ENCODE measurements around the gene PAFAH1B1. TPM values are rescaled to one million over a fixed set of nuclear protein-coding genes. Genes with fewer than 3 reads are reported as not detected.

The PAFAH1B1 gene
- total and polyA plus RNA-seq, 2 experiments from 2014 or later = 69.9 to 71.7 TPM

DNA sequence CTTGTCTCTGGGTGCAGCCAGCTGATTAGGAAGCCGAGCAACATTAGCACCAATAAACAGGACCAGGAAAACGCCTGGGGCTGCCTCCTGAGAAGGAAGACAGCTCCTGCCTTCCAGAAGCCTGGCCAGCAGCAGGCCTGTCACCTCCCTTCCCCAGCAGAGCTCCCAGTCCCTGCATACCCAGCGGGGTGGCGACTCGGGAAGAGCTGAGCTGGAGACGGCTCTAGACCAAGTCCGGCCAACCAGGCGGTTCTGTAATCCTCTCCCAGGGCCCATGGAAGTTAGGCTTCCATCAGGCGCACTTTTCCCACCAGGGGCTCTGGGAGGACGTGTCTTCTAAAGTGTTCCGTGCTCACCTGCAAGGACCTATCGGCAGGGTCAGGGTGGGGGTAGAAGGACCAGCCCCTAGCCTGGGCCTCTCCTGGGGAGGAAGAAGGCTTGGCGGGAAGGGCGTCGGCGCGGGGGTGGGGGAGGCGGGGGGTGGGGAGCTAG lies 130.1 kb downstream of the PAFAH1B1 start (continued):
- TF ChIP-seq, protein P1, sequence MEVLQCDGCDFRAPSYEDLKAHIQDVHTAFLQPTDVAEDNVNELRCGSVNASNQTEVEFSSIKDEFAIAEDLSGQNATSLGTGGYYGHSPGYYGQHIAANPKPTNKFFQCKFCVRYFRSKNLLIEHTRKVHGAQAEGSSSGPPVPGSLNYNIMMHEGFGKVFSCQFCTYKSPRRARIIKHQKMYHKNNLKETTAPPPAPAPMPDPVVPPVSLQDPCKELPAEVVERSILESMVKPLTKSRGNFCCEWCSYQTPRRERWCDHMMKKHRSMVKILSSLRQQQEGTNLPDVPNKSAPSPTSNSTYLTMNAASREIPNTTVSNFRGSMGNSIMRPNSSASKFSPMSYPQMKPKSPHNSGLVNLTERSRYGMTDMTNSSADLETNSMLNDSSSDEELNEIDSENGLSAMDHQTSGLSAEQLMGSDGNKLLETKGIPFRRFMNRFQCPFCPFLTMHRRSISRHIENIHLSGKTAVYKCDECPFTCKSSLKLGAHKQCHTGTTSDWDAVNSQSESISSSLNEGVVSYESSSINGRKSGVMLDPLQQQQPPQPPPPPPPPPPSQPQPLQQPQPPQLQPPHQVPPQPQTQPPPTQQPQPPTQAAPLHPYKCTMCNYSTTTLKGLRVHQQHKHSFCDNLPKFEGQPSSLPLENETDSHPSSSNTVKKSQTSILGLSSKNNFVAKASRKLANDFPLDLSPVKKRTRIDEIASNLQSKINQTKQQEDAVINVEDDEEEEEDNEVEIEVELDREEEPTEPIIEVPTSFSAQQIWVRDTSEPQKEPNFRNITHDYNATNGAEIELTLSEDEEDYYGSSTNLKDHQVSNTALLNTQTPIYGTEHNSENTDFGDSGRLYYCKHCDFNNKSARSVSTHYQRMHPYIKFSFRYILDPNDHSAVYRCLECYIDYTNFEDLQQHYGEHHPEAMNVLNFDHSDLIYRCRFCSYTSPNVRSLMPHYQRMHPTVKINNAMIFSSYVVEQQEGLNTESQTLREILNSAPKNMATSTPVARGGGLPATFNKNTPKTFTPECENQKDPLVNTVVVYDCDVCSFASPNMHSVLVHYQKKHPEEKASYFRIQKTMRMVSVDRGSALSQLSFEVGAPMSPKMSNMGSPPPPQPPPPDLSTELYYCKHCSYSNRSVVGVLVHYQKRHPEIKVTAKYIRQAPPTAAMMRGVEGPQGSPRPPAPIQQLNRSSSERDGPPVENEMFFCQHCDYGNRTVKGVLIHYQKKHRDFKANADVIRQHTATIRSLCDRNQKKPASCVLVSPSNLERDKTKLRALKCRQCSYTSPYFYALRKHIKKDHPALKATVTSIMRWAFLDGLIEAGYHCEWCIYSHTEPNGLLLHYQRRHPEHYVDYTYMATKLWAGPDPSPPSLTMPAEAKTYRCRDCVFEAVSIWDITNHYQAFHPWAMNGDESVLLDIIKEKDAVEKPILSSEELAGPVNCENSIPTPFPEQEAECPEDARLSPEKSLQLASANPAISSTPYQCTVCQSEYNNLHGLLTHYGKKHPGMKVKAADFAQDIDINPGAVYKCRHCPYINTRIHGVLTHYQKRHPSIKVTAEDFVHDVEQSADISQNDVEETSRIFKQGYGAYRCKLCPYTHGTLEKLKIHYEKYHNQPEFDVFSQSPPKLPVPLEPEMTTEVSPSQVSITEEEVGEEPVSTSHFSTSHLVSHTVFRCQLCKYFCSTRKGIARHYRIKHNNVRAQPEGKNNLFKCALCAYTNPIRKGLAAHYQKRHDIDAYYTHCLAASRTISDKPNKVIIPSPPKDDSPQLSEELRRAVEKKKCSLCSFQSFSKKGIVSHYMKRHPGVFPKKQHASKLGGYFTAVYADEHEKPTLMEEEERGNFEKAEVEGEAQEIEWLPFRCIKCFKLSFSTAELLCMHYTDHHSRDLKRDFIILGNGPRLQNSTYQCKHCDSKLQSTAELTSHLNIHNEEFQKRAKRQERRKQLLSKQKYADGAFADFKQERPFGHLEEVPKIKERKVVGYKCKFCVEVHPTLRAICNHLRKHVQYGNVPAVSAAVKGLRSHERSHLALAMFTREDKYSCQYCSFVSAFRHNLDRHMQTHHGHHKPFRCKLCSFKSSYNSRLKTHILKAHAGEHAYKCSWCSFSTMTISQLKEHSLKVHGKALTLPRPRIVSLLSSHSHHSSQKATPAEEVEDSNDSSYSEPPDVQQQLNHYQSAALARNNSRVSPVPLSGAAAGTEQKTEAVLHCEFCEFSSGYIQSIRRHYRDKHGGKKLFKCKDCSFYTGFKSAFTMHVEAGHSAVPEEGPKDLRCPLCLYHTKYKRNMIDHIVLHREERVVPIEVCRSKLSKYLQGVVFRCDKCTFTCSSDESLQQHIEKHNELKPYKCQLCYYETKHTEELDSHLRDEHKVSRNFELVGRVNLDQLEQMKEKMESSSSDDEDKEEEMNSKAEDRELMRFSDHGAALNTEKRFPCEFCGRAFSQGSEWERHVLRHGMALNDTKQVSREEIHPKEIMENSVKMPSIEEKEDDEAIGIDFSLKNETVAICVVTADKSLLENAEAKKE (CRISPR knock-in tag; IDR thresholded peaks at IDR 0.05) = no peak
- TF ChIP-seq, protein P2, sequence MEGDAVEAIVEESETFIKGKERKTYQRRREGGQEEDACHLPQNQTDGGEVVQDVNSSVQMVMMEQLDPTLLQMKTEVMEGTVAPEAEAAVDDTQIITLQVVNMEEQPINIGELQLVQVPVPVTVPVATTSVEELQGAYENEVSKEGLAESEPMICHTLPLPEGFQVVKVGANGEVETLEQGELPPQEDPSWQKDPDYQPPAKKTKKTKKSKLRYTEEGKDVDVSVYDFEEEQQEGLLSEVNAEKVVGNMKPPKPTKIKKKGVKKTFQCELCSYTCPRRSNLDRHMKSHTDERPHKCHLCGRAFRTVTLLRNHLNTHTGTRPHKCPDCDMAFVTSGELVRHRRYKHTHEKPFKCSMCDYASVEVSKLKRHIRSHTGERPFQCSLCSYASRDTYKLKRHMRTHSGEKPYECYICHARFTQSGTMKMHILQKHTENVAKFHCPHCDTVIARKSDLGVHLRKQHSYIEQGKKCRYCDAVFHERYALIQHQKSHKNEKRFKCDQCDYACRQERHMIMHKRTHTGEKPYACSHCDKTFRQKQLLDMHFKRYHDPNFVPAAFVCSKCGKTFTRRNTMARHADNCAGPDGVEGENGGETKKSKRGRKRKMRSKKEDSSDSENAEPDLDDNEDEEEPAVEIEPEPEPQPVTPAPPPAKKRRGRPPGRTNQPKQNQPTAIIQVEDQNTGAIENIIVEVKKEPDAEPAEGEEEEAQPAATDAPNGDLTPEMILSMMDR (conservative IDR thresholded peaks at IDR 0.05; ENCODE audit: low read depth in 2 of 2) = no peak
- TF ChIP-seq EZH2phosphoT487 (IDR thresholded peaks at IDR 0.05; ENCODE audit: unreplicated experiment) (no peak), STAT1 (IDR thresholded peaks at IDR 0.05; ENCODE audit: unreplicated experiment) (no peak), ZNF114 (CRISPR knock-in tag; IDR thresholded peaks at IDR 0.05) (no peak), POLR2AphosphoS5 (IDR thresholded peaks at IDR 0.05; ENCODE audit: low read depth) (no peak)

All from GM23338 (cell line).